GM03348 (cell line): Measurements from ENCODE around the gene CBLL2.
"Not testable (repeated sequence)": the region's sequence is repeated elsewhere in the genome, so short reads cannot be mapped to it uniquely, and the experiment has no call there.

Experiments used
- DNase-seq: peaks from one replicate; pipeline ENCODE4 v3.0.0; 2012; ENCODE audit warnings: low spot score

Gene CBLL2, protein sequence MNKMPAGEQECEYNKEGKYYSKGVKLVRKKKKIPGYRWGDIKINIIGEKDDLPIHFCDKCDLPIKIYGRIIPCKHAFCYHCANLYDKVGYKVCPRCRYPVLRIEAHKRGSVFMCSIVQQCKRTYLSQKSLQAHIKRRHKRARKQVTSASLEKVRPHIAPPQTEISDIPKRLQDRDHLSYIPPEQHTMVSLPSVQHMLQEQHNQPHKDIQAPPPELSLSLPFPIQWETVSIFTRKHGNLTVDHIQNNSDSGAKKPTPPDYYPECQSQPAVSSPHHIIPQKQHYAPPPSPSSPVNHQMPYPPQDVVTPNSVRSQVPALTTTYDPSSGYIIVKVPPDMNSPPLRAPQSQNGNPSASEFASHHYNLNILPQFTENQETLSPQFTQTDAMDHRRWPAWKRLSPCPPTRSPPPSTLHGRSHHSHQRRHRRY

GRCh38 chrX:22272613-22273012 lies at the start of gene CBLL2:
CBLL2 (plus strand) TSS chrX:22272913; CDS start chrX:22272992, 79 bp downstream.
- no peak for DNase-seq

GRCh38 chrX:22234380-22234779 lies 38.3 kb upstream of the CBLL2 start:
- no peak for DNase-seq

- peak; percentile 5 for DNase-seq
Measured at GRCh38 chrX:22237479-22237878, 35.2 kb upstream of the CBLL2 start.

DNA sequence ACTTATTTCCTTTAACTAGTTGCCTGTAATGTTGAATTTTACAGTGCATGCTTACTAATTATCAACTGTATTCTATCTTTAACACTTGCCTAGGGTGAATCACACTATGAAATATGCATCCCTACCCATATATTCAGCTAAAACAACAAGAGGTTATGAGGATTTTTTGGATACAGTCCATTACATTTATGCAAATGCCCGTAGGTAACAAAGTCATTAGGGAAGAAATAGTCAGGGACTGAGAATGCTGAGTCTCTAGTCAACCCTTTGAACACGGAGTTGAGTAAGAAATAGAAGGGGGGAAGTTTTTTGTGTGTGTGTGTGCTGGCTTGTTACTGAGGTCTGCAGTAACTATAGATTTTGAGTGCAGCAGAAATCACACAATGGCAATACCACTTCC lies 26.1 kb upstream of the CBLL2 start:
- DNase-seq, result peak; percentile 7

DNA sequence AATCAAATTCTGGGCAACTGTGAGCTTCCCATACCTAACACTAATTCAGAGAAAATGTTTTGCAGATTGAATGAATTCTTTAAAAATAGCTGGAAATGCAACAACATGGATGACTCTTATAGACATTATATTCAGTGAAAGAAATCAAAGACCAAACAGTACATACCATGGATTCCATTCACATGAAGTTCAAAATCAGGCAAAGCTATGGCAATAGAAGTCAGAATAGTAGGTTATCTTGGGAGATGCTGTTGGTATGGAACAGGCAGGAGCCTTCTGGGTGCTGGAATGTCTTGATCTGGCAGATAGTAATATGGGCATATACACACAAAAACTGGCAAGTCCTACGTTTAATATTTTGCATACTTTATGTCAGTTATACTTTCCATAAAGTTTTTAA lies 25.5 kb upstream of the CBLL2 start:
- peak; percentile 46 for DNase-seq

DNA sequence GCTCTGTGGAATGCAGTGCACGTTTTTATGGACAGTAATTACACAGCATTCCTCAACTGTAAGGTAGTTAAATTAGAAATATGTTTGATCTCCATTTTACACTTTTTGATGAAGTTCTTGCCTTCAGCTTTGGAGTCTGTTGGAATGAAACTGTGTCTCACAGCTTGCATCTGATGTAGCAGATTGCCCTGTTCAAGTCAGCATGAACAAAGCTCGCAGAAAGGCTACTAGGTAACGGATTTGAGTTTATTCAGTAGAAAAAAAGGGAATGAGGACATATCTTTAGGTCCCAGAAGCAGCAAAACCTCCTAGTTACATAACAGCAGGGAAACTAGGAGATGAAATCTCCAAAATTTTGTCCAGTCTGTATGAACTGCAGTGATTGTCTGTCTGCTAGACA lies 24.3 kb upstream of the CBLL2 start:
- DNase-seq, result no peak

DNA sequence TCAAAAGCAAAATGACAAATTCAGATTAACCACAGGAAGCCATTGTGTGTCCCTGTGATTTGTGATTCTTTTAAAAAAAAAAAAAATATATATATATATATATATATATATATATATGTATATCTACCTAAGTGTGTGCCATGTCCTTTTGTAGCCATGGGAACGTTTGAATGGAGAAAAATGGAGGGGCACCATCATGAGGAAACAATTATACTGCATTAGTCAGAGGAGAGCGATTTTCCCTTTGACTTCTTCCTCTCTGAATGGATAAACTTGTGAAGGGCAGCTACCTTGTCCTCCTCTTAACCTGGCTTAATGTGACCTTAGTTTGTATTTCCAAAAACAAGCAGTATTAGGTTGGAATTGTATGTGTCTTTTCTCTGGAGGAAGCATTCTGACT lies 23.3 kb upstream of the CBLL2 start:
- DNase-seq, result no peak

GRCh38 chrX:22268706-22269105 lies 4.0 kb upstream of the CBLL2 start:
- DNase-seq, result no peak

GRCh38 chrX:22273714-22274317 lies 1.1 kb downstream of the CBLL2 start:
- DNase-seq, result no peak

- DNase-seq, result peak; percentile 5
Measured at GRCh38 chrX:22276781-22277180, 4.1 kb downstream of the CBLL2 start.

DNA sequence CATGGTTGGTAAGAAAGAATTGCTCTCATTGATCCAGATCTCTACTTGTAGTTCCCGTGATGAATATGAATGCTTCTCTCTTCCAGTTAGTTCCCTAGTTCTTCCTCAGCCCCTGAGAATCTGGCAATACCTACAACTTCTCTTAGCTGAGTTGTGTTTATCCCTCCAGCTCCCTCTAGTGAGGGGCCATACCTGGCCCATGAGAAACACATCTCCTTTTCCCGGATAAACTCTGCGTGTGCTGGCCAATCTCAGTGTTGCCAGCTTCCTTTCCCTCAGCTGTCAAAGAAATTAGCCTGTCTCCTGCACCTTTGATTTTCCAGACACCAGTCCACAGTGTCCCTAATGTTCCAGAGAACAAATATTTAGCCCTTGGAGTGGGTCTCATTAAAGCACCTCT lies 5.7 kb downstream of the CBLL2 start:
- DNase-seq, result no peak

- DNase-seq, result not testable (repeated sequence)
Measured at GRCh38 chrX:22289209-22289608, 16.5 kb downstream of the CBLL2 start.

DNA sequence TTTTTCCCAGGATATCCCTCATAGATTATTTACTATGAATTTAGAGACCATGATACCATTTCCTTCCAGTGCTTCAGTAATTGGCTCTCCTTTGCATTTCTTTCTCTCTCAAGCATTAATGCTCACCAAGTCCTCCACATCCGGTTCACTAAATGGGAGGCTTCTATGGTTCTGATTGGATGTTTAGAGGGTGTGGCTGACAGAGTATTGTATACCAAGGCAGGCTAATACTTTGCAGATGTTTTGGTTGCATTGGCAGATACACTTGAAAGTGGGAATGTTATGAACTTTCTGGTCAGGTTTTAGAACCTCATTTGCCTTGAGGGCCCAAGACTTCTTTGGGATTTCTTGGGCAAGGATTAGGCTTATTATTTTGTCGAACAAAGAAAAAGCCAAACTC lies 24.2 kb downstream of the CBLL2 start:
- DNase-seq, result no peak

- DNase-seq, result peak; percentile 60
Measured at GRCh38 chrX:22300130-22300529, 27.4 kb downstream of the CBLL2 start.

DNA sequence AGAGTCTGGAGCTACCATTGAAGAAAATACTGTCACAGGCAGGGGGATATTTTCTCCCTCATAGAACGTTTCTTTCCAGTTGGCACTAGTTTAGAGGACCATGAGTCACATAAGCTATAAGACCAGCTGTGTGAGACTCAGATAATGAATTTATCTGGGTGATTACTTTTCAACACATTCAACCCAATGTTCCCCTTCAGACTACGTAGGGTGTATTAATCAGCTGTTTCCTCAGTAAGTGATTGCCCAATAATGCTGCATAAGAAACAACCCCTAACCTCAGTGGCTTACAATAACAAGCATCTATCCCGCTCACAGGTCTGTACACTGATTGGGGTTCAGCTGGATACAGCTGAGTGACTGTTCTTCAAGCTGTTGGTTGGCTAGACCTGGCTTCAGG lies 38.1 kb downstream of the CBLL2 start:
- no peak for DNase-seq

- no peak for DNase-seq
Measured at GRCh38 chrX:22313766-22314165, 41.1 kb downstream of the CBLL2 start.

DNA sequence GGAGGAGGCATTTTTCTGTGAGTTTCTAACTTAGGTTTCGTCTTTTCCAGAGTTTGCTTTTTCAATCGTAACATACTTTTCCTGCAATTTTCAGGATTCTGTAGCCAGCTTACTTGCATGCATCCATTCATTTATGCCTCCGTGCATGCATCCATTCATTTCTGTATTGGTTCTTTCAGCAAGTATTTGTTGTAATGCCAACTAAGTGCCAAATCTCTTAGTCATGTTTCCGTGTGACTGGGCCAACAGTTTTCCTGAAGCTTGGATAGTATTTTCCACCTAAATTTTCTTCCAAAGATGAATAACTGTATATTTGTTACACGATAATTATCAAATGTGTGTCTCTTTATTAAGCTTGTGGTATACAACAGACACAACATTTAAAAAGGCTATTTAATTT lies 41.5 kb downstream of the CBLL2 start:
- DNase-seq, result no peak

DNA sequence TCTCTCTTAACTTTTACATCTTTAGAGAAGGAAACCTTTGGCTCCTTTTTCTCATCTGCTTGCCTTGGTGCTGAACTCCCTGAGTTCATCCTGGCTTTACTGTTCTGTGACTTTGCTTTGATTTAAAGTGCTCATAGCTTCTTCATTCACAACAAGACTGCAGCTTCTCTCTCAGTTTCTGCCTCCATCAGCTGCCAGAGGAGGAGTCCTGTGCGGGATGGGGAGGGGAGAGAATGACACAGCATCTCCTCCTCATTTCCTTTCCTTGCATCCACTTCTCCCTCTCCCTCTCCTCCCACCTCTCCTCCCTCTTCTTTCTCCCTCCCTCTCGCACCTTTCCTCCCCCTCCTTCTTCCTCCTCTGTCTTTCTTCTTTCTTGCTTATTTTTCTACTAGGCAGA lies 42.0 kb downstream of the CBLL2 start:
- DNase-seq, result no peak

DNA sequence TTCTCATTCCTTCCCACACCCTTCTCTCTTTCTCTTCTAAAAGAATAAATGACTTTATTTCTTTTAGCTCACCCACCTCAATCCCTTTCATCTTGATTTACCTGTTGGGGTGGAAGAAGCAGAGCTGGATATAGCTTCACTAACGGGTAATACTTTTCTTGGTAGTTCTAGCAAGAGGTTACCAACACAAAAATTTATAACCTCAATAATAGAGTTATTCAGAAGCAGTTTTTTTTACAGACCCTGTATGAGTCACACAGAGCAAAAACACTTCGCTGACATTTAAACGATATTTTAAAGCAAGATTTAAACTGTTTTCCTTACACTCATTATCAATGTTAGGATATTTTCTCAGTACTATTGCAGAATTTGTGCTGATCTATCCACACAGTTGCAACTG lies 42.4 kb downstream of the CBLL2 start:
- DNase-seq, result no peak

DNA sequence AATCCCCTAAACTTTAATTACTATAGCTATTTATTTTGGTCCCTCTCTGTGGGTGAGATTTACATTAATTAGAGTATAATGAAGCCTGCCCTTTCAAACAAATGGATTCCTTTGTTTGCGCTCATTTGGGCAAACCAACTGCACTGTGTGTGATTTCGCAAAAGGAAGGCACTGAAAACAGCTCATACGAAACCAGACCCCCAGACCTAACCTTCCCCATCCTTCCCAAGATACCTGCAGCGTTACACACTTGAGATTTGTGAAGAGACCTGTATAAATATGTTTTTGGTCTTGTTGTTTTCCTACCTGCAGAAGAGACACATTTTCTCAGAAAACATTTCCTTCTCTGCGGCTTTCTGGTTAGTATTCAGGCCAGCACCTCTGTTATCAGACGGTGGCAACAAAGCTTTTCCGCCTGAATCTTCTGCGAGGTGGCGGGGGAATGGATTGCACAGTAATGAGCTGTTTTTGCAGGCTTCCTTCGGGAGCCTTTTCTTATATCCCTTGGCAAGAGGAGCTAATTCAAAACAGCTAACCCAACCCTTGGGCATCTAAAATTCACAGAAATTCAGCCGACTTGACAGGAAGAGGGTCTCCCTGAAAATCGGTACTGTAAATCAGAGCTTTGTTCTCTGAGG lies 47.6 kb downstream of the CBLL2 start:
- DNase-seq, result no peak

DNA sequence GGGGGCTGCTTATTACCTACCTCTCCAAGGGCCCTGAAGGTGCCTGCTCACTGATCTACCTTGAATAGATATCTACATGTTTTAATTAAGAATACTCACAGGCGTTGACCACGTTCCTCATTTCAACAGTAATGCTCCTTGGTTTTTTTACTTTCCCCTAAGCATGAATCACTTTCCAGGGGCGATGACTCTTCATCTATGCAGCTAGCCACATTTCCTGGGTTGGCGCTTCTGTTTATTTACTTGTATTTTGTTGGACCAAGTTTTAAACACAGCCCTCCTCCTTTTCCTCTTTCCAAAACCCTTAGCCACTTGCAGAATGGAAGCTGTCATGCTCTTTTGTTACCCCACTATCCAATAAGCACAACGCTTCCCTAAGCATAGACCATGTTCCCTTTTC lies 50.8 kb downstream of the CBLL2 start:
- peak; percentile 55 for DNase-seq
